HepG2 (cell line): ENCODE data around the gene MC1R. TPM values are rescaled to one million over a fixed set of nuclear protein-coding genes. Genes with fewer than 3 reads are reported as not detected.
A peak's percentile ranks its signal among the peaks of the same experiment; 100 is the strongest.

Experiments used
- ATF4 ChIP-seq, 2 experiments: fragments of 450-650 bp in 1 of 2; sonication (generic) in 1 of 2; formaldehyde crosslinking; IDR thresholded peaks; 2 replicates each; pipeline versions ENCODE4 v1.5.0 to v1.8.0; 2020 to 2022; ENCODE audit warnings: mild to moderate bottlenecking in 1 of 2, missing genetic modification reagents in 1 of 2
- CBX2 ChIP-seq, 2 experiments: fragments of 200-600 bp in 1 of 2; sonication (generic); formaldehyde crosslinking in 1 of 2; IDR thresholded peaks; 2 replicates each; pipeline versions ENCODE4 v1.7.0 to v1.8.1; 2018 to 2022; ENCODE audit warnings: low read depth in 2 of 2, low read length in 1 of 2, mild to moderate bottlenecking in 1 of 2, missing genetic modification reagents in 1 of 2
- MED1 ChIP-seq: sonication (generic); formaldehyde crosslinking; IDR thresholded peaks from 2 replicates; pipeline ENCODE4 v1.4.0; 2020; ENCODE audit warnings: missing genetic modification reagents
- MEF2D ChIP-seq: sonication (generic); formaldehyde crosslinking; IDR thresholded peaks from 2 replicates; pipeline ENCODE4 v1.5.1; 2020; ENCODE audit warnings: mild to moderate bottlenecking, missing genetic modification reagents
- NFKB2 ChIP-seq: sonication (generic); formaldehyde crosslinking; IDR thresholded peaks from 2 replicates; pipeline ENCODE4 v1.4.0; 2020; ENCODE audit warnings: missing genetic modification reagents, borderline replicate concordance
- PAX8 ChIP-seq: sonication (generic); formaldehyde crosslinking; IDR thresholded peaks from 2 replicates; pipeline ENCODE4 v1.8.0; 2022; ENCODE audit warnings: mild to moderate bottlenecking, missing genetic modification reagents, borderline replicate concordance
- SP1 ChIP-seq, 2 experiments: fragments of 450-650 bp in 1 of 2; sonication (generic) in 1 of 2; formaldehyde crosslinking in 1 of 2; IDR thresholded peaks; 2 replicates each; pipeline versions ENCODE4 v1.4.0 to v1.6.1; 2016 to 2020; ENCODE audit warnings: missing genetic modification reagents in 1 of 2
- SP5 ChIP-seq: IDR thresholded peaks from 2 replicates; pipeline ENCODE4 v1.6.1; 2016; ENCODE audit warnings: low read depth, borderline replicate concordance
- ZFY ChIP-seq: sonication (generic); formaldehyde crosslinking; IDR thresholded peaks from 2 replicates; pipeline ENCODE4 v1.4.0; 2020; ENCODE audit warnings: missing genetic modification reagents
- ZNF230 ChIP-seq: sonication (generic); formaldehyde crosslinking; IDR thresholded peaks from 2 replicates; pipeline ENCODE4 v1.4.0; 2020; ENCODE audit warnings: mild to moderate bottlenecking, missing genetic modification reagents
- ZNF567 ChIP-seq: sonication (generic); formaldehyde crosslinking; IDR thresholded peaks from 2 replicates; pipeline ENCODE4 v1.8.1; 2023; ENCODE audit warnings: mild to moderate bottlenecking, missing genetic modification reagents, borderline replicate concordance
- ZNF589 ChIP-seq: sonication (generic); formaldehyde crosslinking; conservative IDR thresholded peaks from 2 replicates; pipeline ENCODE4 v1.8.0; 2022; ENCODE audit warnings: mild to moderate bottlenecking, moderate library complexity, missing genetic modification reagents
- polyA plus RNA-seq, 8 experiments: library from polyadenylated mRNA; depleted of rRNA in 3 of 8; stranded (reverse) in 7 of 8; unstranded in 1 of 8; fragments of >200 nt; fragmentation: Illumina TruSeq in 4 of 8; extraction: Trizol in 4 of 8; gene quantifications; 2 replicates each; pipeline versions ENCODE4 v1.2.1 to v1.2.3, GENCODE V29; 2011 to 2016; ENCODE audit warnings: low read depth in 4 of 8, missing spikeins in 1 of 8, mixed read lengths in 1 of 8; ENCODE audit not compliant: insufficient read depth in 1 of 8
- total RNA-seq, 5 experiments: library from RNA; depleted of rRNA; stranded (reverse); fragments of >200 nt; fragmentation: Illumina TruSeq; extraction: Trizol; gene quantifications; 2 replicates each; pipeline ENCODE4 v1.2.3, GENCODE V29; 2016; ENCODE audit warnings: low read depth in 1 of 5

The MC1R gene
- total and polyA plus RNA-seq, 2 of the 13 experiments (the other 11 are each of a cell fraction or from before 2014, with no cell fraction given): 9.1 to 14.8 TPM

- TF ChIP-seq MED1 (CRISPR knock-in tag) (peak; percentile 79), SP5 (CRISPR knock-in tag) (peak; percentile 65), ZNF567 (CRISPR knock-in tag) (peak; percentile 19; the same call in 1 of the 2 replicates), MEF2D (no peak; the same call in 1 of the 2 replicates), CBX2 (IDR thresholded peaks at IDR 0.05; ENCODE audit: low read depth, low read length) (no peak), CBX2 (CRISPR knock-in tag; IDR thresholded peaks at IDR 0.05; ENCODE audit: low read depth) (no peak), ZFY (CRISPR knock-in tag) (peak; percentile 76), ZNF230 (CRISPR knock-in tag) (peak; percentile 13; the same call in 1 of the 2 replicates), ATF4 (CRISPR knock-in tag; IDR thresholded peaks at IDR 0.05) (no peak), SP1 (IDR thresholded peaks at IDR 0.05) (no peak), SP1 (CRISPR knock-in tag; IDR thresholded peaks at IDR 0.05) (peak; percentile 77), PAX8 (CRISPR knock-in tag) (0 out of 2 replicates have a peak, but pooled peaks have one; percentile 51), NFKB2 (CRISPR knock-in tag) (peak; percentile 24; the same call in 1 of the 2 replicates), ZNF589 (CRISPR knock-in tag) (0 out of 2 replicates have a peak, but pooled peaks have one; percentile 50)
Observed at GRCh38 chr16:89921702-89922476, 3.2 kb downstream of the MC1R start (continued).
